SK-N-MC (cell line): ENCODE measurements around the gene FAM20C.

Experiments used
- EZH2 ChIP-seq: fragments of 200-600 bp; sonication (generic); IDR thresholded peaks from one replicate; pipeline ENCODE4 v1.6.1; 2017; ENCODE audit warnings: antibody characterized with exemption
- POLR2AphosphoS5 ChIP-seq: IDR thresholded peaks from 2 replicates; pipeline ENCODE4 v1.6.1; 2012; ENCODE audit warnings: mild to moderate bottlenecking, low read depth, low read length, borderline replicate concordance

GRCh38 chr7:265192-265997 lies 73.0 kb downstream of the FAM20C start:
- TF ChIP-seq EZH2 (no peak), POLR2AphosphoS5 (no peak)
